ENCODE data around the gene DVL3. TPM values are rescaled to one million over a fixed set of nuclear protein-coding genes. Genes with fewer than 3 reads are reported as not detected.

Gene DVL3
- total RNA-seq, 1 experiment from 2014 or later, result 76.2 TPM

- TF ChIP-seq ZNF219 (CRISPR knock-in tag; IDR thresholded peaks at IDR 0.05; ENCODE audit: borderline replicate concordance) (no peak), FOXK1 (CRISPR knock-in tag; IDR thresholded peaks at IDR 0.05) (no peak), JAZF1 (CRISPR knock-in tag; IDR thresholded peaks at IDR 0.05) (no peak), ZBTB21 (CRISPR knock-in tag; IDR thresholded peaks at IDR 0.05; ENCODE audit: borderline replicate concordance) (no peak), PRRX2 (CRISPR knock-in tag; IDR thresholded peaks at IDR 0.05) (no peak)
- TF ChIP-seq, protein P1, sequence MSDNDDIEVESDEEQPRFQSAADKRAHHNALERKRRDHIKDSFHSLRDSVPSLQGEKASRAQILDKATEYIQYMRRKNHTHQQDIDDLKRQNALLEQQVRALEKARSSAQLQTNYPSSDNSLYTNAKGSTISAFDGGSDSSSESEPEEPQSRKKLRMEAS (CRISPR knock-in tag; IDR thresholded peaks at IDR 0.05), result no peak
- TF ChIP-seq, protein P2, sequence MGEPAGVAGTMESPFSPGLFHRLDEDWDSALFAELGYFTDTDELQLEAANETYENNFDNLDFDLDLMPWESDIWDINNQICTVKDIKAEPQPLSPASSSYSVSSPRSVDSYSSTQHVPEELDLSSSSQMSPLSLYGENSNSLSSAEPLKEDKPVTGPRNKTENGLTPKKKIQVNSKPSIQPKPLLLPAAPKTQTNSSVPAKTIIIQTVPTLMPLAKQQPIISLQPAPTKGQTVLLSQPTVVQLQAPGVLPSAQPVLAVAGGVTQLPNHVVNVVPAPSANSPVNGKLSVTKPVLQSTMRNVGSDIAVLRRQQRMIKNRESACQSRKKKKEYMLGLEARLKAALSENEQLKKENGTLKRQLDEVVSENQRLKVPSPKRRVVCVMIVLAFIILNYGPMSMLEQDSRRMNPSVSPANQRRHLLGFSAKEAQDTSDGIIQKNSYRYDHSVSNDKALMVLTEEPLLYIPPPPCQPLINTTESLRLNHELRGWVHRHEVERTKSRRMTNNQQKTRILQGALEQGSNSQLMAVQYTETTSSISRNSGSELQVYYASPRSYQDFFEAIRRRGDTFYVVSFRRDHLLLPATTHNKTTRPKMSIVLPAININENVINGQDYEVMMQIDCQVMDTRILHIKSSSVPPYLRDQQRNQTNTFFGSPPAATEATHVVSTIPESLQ (CRISPR knock-in tag; IDR thresholded peaks at IDR 0.05), result no peak
- TF ChIP-seq, protein P3, sequence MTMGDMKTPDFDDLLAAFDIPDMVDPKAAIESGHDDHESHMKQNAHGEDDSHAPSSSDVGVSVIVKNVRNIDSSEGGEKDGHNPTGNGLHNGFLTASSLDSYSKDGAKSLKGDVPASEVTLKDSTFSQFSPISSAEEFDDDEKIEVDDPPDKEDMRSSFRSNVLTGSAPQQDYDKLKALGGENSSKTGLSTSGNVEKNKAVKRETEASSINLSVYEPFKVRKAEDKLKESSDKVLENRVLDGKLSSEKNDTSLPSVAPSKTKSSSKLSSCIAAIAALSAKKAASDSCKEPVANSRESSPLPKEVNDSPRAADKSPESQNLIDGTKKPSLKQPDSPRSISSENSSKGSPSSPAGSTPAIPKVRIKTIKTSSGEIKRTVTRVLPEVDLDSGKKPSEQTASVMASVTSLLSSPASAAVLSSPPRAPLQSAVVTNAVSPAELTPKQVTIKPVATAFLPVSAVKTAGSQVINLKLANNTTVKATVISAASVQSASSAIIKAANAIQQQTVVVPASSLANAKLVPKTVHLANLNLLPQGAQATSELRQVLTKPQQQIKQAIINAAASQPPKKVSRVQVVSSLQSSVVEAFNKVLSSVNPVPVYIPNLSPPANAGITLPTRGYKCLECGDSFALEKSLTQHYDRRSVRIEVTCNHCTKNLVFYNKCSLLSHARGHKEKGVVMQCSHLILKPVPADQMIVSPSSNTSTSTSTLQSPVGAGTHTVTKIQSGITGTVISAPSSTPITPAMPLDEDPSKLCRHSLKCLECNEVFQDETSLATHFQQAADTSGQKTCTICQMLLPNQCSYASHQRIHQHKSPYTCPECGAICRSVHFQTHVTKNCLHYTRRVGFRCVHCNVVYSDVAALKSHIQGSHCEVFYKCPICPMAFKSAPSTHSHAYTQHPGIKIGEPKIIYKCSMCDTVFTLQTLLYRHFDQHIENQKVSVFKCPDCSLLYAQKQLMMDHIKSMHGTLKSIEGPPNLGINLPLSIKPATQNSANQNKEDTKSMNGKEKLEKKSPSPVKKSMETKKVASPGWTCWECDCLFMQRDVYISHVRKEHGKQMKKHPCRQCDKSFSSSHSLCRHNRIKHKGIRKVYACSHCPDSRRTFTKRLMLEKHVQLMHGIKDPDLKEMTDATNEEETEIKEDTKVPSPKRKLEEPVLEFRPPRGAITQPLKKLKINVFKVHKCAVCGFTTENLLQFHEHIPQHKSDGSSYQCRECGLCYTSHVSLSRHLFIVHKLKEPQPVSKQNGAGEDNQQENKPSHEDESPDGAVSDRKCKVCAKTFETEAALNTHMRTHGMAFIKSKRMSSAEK (CRISPR knock-in tag; IDR thresholded peaks at IDR 0.05; ENCODE audit: borderline replicate concordance), result no peak
- Mint-ChIP-seq H3K27me3 (ENCODE audit: low read depth) (no peaks in the 10 kb centered on the region; the same call in 1 of the 2 replicates), H3K27ac (no peak overlapping the region), H3K36me3 (no peaks in the 10 kb centered on the region), H3K9me3 (no peaks in the 10 kb centered on the region), H3K4me3 (no peak overlapping the region), H3K4me1 (no peaks in the 10 kb centered on the region)
- ChIA-PET POLR2A (no interaction called here), CTCF (interaction anchor here (1.0 to 4.0 kb wide), 2 partner anchors 16 to 30 kb away, joined by 3 to 19 read pairs; no protein-coding TSS in a partner anchor)
- DNase-seq (ENCODE audit: low spot score) (no peak), ATAC-seq (no peak)
Measured at GRCh38 chr3:184211297-184211696, 56.1 kb downstream of the DVL3 start.

DNA sequence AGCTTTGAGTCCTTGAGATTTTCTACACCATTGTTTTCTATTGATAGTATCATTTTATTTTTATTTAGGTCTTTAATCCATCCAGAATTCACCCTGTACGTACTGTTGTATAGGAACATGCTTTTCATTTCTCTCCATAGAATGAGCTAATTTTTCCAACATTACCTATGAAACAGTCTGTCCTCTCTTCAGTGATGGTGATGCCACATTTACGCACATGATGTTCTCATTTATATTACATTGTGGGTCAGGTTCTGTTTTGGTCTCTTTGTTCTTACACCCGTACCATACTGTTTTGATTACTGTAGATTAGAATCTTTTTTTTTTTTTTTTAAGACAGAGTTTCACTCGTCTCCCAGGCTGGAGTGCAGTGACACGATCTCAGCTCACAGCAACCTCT is 56.5 kb downstream of the DVL3 start:
- CTCF ChIA-PET, result interaction anchor here (0.7 to 4.0 kb wide), 3 partner anchors 16 to 154 kb away, joined by 3 to 19 read pairs (median 3); no protein-coding TSS in a partner anchor
- POLR2A ChIA-PET, result interaction anchor here (0.6 kb wide), 1 partner anchor 38 kb away, joined by 8 read pairs; no protein-coding TSS in a partner anchor
- ATAC-seq (no peak), DNase-seq (ENCODE audit: low spot score) (no peak)
- TF ChIP-seq, protein P4, sequence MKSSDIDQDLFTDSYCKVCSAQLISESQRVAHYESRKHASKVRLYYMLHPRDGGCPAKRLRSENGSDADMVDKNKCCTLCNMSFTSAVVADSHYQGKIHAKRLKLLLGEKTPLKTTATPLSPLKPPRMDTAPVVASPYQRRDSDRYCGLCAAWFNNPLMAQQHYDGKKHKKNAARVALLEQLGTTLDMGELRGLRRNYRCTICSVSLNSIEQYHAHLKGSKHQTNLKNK (CRISPR knock-in tag; IDR thresholded peaks at IDR 0.05), result no peak
- TF ChIP-seq NR2C2 (CRISPR knock-in tag; IDR thresholded peaks at IDR 0.05), result no peak
- TF ChIP-seq, protein P2 (CRISPR knock-in tag; IDR thresholded peaks at IDR 0.05), result no peak
- TF ChIP-seq, protein P5, sequence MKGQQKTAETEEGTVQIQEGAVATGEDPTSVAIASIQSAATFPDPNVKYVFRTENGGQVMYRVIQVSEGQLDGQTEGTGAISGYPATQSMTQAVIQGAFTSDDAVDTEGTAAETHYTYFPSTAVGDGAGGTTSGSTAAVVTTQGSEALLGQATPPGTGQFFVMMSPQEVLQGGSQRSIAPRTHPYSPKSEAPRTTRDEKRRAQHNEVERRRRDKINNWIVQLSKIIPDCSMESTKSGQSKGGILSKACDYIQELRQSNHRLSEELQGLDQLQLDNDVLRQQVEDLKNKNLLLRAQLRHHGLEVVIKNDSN (CRISPR knock-in tag; IDR thresholded peaks at IDR 0.05), result no peak
- H3K4me1 Mint-ChIP-seq, result no peaks in the 10 kb centered on the region
- no peaks in the 10 kb centered on the region; the same call in 1 of the 2 replicates for H3K27me3 Mint-ChIP-seq (ENCODE audit: low read depth)
- H3K36me3 Mint-ChIP-seq, result no peaks in the 10 kb centered on the region
- H3K27ac Mint-ChIP-seq, result no peak overlapping the region
- no peaks in the 10 kb centered on the region for H3K9me3 Mint-ChIP-seq
- H3K4me3 Mint-ChIP-seq, result no peak overlapping the region

Data from WTC11 (cell line).